Measurements from ENCODE around the gene KIAA1614.

DNA sequence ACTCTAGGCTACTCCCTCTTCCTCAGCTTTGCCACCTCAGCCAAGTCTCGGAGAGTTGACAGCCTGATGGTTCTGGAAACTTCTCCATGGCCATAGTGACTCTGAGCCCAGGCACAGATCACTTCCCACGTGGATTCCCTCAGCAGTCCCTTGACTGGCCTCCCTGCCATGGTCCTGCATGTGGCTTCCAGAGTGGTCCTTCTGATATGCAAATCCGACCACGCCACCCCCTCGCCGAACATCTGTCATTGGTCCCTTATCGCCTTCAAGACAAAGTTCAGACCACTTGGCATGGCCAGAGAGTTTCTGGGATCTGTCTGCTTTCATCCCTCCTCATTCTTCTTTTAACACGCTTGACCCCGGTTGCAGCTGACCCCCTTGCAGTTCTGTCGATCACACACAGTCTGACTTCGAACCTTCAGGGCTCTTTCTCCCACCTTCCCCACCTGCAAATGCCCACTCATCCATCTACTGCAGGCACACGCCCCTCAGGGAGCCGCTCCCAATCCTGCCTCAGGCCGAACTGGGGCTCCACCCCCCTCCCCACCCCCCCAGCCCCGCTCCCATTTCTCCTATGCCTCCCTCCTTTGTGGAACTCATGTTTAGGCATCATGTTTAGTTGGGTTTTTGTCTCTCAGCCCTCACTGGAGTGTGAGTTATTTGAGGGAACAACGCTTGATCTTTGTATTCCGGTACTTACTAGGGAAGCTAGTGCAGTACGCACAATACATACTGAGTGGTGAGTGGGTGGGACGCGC, 29.0 kb downstream of the KIAA1614 start:
- no peak for TF ChIP-seq POLR2A (IDR thresholded peaks at IDR 0.05)
- no peak for TF ChIP-seq CTCF (IDR thresholded peaks at IDR 0.05)
